Dermis microvascular lymphatic vessel endothelial cell (primary cell): Measurements from ENCODE around the gene CPOX. TPM values are rescaled to one million over a fixed set of nuclear protein-coding genes. Genes with fewer than 3 reads are reported as not detected.

Source experiments
- DNase-seq, 2 donors: peaks; one replicate each; pipeline versions ENCODE4 v3.0.0 to v3.0.0-alpha.2; 2010; ENCODE audit warnings: low read depth in 2 of 2
- total RNA-seq: library from RNA; depleted of rRNA; stranded (reverse); fragments of >200 nt; gene quantifications from 2 replicates; pipeline ENCODE4 v1.2.1, GENCODE V29; 2014

The CPOX gene
- total RNA-seq, 1 donor from 2014 or later = 16.6 TPM

GRCh38 chr3:98536456-98537017 lies 56.9 kb downstream of the CPOX start:
- no peak for DNase-seq

GRCh38 chr3:98534734-98535133 lies 58.7 kb downstream of the CPOX start:
- no peak for DNase-seq

- no peak for DNase-seq
Measured at GRCh38 chr3:98534168-98534567, 59.2 kb downstream of the CPOX start.

GRCh38 chr3:98532709-98533571 lies 60.5 kb downstream of the CPOX start:
- no peak for DNase-seq

- no peak for DNase-seq
Measured at GRCh38 chr3:98532275-98532637, 61.2 kb downstream of the CPOX start.

GRCh38 chr3:98531622-98532274 lies 61.7 kb downstream of the CPOX start, which contains the start of gene GPR15:
TSS of gene GPR15 (plus strand) at chr3:98531978. CDS start at chr3:98532034, 56 bp downstream.
- DNase-seq = no peak

GRCh38 chr3:98530676-98531075 lies 62.7 kb downstream of the CPOX start:
- DNase-seq = no peak

GRCh38 chr3:98529856-98530459 lies 63.5 kb downstream of the CPOX start:
- no peak for DNase-seq

Other genes starting within 250 kb of the CPOX start
- not detected in 2 replicates for gene OR5K4, start 239.8 kb downstream of the CPOX start, total RNA-seq
- not detected in 2 replicates for gene OR5K3, start 202.9 kb downstream of the CPOX start, total RNA-seq
- gene OR5K1, start 130.4 kb downstream of the CPOX start, total RNA-seq = not detected in 2 replicates
- not detected in 2 replicates for gene OR5K2, start 95.9 kb downstream of the CPOX start, total RNA-seq
- gene CLDND1, start 70.7 kb downstream of the CPOX start, total RNA-seq = 80.2 and 125 TPM in 2 replicates
- gene GPR15, start 61.6 kb downstream of the CPOX start, total RNA-seq = not detected in 2 replicates
- gene ST3GAL6, start 169.7 kb upstream of the CPOX start, total RNA-seq = 7.2 and 44.5 TPM in 2 replicates